Daoy (cell line): ENCODE measurements around the gene DENND1A. TPM values are rescaled to one million over a fixed set of nuclear protein-coding genes. Genes with fewer than 3 reads are reported as not detected.
"Not testable (repeated sequence)": the region's sequence is repeated elsewhere in the genome, so short reads cannot be mapped to it uniquely, and the experiment has no call there.

ENCODE experiments used
- DNase-seq: peaks from one replicate; pipeline ENCODE4 v3.0.0-alpha.2; 2015; ENCODE audit warnings: low read depth
- total RNA-seq: library from RNA; depleted of rRNA; stranded (reverse); fragments of >200 nt; shearing (Covaris generic); gene quantifications from 2 replicates; pipeline ENCODE4 v1.2.3, GENCODE V29; 2014

The DENND1A gene
- total RNA-seq, 1 experiment from 2014 or later: 9.9 TPM

DNA sequence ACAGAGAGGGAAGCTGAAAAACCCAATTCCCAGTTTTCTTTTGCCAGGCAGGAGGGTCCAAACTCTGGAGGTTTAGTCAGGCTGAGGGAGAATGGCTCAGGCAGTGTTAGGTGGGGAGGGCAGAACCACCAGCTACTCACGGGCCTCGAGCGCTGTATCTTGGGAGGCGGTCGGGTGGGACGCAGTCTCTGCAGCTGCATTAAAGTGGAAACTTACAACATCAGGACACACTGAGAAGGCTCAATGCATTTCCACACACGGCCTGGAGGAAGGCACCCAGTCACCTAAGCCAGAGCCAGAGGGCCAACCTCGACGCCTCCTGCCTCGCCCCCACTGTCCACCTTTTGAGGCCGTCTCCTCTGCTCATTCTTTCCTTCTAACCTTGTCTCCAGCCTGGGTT, 518.3 kb downstream of the DENND1A start:
- no peak for DNase-seq

DNA sequence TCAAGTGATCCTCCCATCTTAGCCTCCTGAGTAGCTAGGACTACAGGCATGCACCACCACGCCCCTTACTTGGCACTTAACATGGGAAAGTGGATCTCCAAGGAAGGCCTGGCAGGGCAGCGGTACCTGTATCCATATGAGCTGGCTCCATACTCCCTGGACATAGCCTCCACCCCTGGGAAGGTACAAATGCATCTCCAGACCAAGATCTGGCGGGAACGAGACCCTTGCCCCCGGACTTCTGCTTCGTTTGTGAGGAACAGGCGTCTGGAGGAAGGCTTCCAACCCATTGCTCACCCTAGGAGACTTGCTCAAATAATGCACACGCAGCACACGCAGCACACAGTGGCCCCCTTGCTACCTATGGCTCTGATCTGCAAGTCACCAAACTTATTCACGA, 518.7 kb downstream of the DENND1A start:
- no peak for DNase-seq

DNA sequence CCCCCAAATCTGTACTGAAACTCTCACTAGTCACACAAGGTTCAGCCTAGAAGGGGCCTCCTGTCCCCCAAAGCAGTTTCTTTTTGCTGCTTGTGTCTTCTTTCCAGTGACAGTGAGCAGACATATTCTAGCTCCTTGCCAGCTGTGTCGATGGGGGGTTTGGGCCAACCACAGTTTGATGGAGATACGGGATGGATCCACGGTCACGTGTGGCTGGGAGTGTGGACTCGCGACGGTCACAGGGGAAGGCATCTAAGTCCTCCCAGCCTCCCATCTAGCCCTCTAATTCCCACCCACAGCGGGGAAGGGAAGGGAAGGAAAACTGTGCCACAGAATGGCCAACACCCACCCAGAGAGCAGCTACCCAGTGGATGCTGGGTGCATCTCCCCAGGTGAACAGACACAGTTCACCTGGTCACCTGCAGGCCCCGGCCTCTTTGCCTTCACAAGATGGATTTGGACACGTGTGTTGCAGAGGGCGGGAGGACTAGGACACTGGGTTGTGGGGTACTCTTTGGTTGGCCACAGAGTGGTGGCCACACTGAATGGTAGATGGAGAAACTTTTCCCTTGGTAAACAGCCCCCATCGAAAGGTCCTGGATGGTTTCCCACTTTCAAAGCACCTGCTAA, 519.5 kb downstream of the DENND1A start:
- no peak for DNase-seq

DNA sequence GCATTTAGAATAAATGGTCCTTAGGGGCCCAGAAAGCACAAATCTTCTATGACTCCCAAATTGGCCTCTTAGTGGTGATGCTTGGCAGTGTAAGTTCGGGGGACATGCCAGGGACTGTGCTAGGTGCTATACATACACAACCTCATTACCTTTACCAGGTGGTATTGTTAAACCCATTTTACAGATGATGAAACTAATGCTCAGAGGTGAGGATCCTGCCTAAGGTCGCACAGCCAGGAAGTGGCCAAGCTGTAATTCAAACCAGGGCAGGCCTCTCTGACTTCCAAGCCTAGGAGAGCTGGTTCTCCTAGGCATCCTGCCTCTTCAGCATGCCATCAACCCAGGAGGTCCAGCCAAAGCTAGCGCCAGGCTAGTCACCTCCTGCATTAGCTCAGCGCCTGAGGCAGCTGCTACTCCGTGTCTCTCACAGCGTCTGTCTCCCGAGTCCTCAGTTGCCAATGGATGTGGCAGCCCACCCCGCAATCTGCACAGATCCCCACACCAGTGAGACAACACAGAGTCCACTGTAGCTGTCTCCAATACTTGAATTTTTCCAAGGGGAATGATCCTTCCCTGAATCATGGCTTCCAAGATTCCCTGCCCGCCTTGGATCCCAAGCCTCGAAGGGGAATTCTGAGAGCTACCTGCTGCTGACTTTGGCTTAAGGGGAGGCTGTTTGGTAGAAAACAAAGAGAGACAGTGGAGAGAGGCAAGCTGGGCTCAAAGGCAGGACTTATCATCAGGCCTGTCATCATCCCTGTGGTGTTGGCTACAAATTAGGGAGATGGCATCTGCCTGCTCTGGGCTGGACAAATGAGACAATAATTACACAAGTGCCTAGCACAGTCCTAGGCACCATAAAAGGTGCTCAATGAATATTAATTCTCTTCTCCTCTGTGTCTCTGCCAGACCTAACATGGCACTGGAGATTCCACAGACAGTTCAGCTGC, 521.3 kb downstream of the DENND1A start:
- DNase-seq: no peak

DNA sequence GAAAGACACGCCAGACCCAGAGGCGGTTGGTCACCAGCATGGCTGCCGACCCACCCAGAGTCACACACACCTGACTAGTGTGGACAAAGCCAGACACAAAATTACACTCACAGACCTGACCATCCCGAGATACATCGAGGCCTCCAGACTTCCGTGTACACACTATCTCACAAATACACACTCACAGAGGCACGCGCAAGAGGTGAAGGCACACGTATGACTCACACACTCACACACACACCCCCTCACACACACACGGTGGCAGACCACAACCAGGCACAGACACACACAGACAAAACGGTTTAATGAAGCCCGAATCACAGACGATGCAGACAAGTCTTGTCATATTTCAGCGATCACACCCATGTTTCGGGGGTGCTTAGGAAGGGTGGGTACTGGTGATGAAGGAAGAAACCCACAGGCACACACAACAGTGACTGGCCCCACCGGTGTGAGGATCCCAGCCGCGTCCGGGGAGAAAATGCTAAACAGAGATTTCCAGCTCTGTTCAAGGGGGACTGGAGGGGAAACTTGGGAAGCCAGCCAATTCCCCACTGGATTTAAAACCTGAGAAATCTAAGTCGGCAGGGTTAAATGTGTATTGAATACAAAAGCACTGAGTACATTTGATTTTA, 522.6 kb downstream of the DENND1A start:
- no peak for DNase-seq

DNA sequence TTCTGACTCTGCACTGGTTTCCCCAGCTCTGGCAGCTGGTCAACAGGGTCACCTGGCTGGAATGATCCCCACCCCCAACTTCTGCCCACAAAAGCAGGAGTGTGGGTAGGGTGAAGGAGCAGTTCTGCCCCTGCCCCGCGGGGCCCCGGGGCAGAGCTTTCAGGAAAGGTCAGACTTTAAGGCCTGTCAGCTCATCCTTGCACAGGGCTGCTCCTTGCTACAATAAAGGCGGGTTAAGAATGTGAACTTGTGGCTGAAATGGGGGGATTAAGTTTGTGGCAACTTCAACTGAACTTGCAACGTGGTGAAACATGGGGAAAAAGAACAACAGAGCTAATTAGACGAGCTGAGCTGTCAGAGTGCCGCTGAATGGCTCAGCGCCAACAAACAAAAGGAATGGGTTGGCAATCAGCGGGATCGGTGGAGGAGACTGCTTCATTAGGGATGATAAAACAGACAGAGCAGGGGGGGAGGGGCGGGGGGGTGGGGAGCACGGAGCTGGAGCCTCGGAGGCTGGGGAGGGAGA, 523.2 kb downstream of the DENND1A start:
- no peak for DNase-seq

DNA sequence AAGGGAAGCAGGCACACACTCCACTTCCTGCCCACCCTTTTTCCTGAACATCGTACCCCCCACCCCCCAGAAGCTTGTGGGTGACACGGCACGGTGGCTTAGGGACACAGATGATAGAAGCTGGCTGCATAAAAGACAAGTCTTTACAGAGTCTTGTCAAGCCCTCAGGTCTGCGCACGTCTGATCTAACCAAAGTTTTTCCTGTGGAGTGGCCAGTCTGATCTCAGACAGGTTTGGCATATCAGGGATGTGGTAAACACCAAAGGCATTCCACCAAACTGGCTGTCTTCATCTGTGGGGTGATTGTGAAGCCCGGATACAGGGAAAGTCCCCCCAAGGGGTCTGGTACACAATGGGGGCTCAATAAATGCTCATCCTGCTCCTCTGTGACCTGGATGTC, 523.9 kb downstream of the DENND1A start:
- DNase-seq: no peak

DNA sequence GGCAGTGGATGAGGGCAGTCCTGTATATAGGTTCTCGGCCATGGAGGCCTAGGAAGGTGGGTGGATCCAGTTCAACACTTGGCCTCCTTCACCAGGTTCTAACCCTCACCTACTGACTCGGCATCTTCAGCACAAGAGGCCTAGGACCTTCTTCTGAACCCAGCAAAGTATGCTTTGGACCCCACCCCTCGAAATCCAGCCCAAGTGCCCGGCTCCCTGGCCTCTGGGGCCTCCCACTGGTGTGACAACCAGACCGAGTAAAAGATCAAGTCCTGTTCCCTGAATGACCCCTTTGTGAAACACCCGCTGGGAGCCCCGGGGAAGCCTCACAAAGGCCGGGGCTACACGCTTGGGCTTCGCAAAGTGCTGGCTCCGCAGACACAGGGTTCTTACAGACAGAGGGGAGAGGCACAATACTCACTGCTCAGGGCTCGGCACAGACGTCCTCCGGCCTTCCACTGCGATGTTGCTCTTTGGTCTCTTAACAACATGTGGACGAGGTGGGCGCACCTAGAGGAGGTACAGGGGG, 526.9 kb downstream of the DENND1A start:
- DNase-seq: no peak

DNA sequence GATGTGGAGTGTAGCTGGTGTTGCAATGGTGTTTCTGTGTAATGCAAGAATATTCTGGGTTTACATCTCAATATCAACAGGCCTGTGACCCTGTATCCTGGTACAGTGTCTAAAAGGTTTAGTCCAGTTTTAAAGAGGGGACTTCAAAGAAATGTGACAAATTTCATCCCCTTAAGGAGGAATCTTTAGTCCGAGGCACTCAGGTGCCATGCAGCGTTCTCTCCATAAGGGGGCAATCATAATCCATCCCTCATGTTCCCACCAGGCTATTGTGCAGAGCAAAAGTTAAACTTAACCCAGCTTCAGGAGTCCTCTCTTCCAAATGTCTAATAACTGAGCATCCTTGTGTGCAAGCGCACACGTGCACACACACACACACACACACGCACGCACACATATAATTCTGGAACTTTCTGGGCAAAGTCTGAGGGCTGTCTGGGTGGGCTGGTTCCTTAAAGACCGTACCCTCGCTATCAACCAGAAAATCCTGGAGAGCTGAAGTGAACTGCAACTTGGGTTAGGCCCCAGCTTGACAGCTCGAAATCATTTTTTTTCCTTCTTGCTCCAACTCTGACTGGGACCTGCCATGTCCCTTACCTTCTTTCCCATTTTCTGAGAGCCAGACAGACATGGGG, 527.9 kb downstream of the DENND1A start:
- peak; percentile 64 for DNase-seq

DNA sequence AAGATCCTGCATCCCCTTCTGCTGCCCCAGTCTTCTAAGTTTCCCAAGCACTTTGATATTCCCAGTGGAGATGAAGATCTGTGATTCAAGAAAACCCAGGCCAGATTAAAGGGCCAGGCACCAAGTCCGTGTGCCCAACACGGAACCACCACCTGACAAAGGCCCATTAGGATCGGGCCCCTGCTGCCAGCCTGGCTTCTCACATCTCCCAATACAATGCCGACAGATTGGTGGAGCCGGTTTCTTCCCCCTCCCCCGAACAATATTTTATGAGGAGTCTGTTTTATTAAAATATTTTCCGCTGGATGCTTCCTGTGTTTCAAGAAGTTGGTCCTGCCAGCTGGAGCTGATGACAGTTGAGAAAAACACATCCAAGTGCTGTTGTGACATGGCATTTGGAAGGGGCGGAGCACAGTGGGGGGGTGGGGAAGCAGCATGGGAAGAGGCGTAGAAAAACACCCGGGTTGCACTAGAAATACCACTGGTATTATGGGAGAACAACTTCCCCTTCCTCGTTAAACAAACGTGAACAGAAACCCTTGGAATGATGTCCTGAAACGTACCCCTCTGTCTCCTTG, 528.9 kb downstream of the DENND1A start:
- no peak for DNase-seq

DNA sequence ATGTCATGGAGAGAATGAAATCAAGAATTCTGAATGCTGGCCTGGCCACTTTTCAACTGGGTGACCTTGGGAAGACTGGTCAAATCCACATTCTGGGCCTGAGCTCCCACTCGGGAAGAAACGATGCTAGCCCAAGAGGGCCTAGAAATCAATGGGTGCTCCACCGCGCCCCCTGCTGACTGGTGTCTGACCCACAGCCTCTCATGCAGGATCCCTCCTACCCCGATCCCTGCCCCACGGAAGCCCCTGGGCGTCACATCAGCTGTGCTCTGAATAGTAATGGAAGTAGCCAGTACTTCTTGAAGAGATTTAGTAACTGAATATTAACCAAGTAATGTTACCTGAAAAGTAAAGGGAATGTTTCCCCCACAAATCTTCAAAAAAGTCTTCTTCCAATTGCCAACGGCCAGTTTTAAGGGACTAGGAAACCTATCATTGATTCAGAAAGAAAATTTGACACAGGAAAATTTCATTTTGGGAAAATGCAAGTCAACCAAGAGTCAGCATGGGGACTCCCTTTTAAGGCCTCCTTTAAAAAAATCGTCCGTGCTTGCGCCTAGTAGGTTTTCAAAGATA, 530.0 kb downstream of the DENND1A start:
- peak; percentile 51 for DNase-seq

DNA sequence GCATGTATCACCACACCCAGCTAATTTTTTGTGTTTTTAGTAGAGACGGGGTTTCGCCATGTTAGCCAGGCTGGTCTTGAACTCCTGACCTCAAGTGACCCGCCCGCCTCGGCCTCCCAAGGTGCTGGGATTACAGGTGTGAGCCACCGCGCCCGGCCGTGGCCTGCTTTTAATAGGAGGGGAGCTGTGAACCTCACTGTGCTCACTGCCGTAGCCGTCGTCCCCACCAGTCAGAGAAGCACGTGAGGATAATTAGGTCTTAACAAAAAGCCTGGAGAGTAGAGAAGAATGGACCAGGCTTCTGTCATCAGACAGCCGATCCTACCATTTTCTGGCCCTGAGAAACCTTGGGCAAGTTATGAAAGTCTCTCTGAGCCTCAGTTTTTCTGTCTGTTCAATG, 531.0 kb downstream of the DENND1A start:
- not testable (repeated sequence) for DNase-seq

DNA sequence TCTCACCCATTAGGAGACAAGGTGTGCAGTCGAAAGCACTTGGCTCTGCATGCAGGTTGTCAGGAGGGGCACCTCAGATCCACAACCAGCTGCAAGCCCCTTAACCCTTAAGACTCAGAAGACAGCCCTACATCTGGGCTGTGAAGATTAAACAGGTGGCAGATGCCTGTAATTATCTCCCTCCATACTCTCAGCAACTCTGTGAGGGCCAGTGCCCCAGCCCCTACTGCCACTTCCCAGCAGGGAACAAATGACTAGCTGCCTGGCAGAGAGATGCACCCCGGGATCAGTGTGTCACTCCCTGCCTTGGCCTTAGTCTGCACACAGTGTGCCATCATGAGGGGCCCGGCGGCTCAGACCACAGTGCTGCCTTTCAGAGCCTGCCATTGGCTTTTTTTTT, 532.0 kb downstream of the DENND1A start:
- no peak for DNase-seq

DNA sequence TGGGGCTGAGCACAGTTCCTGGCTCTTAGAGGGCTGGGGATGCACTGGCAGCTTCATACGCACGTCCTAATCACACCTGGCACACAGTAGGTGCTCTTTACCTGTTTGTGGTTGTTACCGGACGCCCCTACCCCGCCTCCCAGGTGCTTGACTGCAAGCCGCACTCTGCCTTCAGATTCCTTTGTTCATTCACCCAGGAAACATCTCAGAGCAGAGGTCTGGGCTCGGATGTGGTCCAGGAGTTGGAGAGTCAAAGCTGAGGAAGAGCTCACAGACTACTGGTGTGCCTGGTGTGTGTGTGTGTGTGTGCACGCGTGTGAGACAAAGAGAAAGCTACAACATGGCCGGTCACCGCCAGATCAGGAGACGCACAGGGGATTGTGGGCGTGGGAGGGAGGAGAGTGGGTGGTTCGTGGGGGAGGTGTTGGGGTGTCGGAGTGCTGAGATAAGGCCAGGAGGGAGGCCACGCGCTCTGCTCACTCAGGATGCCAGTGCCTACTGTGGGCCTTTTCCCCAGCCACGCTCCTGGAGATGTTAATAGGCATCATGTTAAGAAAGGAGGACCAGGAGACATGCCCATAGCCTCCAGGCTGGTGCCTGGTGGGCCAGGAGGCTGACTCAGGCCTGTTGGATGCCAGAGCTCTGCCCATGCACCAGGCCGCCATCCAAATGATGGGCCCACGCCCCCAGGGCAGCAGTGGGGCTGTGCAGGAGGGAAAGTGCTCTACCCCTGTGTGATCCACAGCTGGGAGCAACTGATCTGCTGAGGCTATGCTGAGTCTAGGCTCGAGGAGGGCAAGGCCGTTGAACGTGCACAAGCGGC, 534.0 kb downstream of the DENND1A start:
- DNase-seq: no peak

DNA sequence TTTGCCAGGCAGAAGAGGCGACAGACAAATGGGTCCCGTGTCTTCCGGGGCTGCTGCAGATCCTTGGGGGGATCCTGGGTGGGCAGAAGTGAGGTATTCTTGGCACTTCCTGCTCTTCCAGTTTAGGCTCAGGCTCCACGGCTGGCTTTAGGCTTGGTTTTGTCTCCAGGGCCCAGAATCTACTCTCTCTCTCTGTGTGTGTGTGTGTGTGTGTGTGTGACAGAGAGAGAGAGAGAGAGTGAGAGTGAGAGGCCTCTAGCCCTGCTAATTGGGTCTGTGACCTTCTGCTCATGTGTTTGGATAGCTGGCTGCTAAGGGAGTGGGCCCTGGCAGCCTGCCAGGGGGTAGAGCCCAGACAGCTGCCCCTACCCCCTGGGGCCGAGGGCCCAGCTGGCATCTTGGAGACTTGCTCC, 534.6 kb downstream of the DENND1A start:
- DNase-seq: no peak

DNA sequence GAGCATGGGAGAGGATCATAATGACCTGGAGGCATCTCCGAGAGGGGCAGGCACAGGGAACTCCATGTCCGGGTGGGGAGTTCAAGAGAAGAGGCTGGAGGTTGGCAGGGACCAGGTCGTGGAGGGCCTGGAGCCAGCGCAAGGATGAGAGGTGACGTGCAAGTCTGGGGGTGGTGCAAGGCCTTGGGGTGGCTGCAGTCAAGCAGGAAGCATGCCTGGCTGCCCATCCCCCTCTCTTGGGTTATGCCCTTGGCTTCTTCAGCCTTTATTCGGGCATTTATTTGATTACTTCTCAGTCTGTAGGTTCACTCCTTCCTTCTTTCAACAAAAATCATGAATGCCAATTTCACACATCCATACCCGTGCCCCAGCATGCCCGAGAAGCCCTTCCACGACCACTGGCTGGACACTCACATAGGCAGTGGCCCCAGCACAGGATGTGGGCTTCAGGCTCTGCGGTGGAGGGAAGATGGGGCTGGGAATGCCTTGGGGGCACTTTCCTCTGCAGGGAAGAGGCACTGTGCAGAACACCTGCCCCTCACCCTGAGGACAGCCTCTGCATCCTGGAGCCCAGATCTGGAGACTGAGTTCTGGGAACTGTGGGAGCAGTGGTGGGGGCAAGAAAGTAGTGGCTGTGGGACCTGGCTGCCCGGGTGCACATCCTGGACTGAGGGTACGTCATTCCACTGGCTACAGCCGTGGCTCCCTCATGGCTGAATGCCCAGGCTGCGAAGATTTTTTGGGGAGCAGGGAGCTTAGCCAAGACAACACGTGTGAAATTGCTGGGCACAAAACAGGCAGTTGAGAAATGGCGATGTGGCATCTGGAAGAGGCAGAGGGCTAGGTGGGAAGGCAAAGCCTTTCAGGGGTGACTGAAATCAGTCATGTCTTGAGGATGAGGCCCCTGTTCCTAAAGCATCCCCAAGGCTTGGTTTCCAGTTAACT, 535.4 kb downstream of the DENND1A start:
- no peak for DNase-seq

DNA sequence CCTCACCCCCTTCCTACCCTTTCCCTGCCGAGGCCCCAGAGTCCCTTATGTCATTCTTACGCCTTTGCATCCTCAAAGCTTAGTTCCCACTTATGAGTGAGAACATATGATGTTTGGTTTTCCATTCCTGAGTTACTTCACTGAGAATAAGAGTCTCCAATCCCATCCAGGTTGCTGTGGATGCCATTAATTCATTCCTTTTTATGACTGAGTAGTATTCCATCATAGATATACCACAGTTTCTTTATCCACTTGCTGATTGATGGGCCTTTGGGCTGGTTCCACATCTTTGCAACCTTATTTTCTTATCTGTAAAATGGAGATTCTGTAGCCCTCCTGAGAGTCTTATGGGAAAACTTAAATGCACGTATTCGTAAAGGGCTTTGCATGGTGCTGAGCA, 537.1 kb downstream of the DENND1A start:
- no peak for DNase-seq

DNA sequence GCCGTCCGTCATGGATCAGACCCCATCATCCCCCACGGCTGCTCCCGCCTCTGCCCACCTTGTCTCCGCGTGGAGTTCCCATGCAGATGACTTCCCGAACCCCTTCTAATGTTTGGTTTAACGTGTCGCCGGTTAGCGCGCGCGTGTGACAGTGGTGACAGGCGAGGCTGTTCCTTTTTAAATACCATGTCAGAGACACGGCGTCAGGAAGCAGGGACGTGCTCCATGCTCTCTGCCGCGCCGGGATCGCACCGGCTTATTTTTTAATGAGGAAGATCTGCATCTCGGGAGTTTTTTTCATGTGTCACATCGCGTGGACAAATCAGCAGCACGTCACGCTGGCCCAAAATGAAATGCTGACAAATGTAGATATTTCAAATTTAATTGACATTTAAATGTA, 538.0 kb downstream of the DENND1A start:
- DNase-seq: no peak

DNA sequence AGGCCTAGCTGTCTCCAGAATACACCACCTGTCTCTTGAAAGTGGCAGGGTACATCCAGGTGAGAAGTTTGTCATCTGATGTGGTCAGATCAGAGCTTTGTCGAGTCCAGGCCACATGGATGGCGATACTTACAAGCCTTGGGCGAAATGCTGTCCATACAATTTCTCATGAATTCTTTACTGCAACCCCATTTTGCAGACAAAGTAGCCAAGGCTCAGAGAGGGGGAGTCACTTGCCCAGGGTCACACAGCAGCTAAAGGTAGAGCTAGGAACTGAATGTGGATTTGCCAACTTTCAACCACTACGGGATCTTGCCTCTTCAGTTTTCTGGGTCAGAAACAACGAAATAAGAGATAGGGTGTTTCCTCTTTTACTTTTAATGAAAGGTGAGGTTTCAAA, 538.7 kb downstream of the DENND1A start:
- no peak for DNase-seq
